ENCODE data around the gene CNTNAP5. TPM values are rescaled to one million over a fixed set of nuclear protein-coding genes. Genes with fewer than 3 reads are reported as not detected.

Gene CNTNAP5
- total and polyA plus RNA-seq, 9 of the 15 experiments (the other 6 are each of a cell fraction or from before 2014, with no cell fraction given) = not detected

DNA sequence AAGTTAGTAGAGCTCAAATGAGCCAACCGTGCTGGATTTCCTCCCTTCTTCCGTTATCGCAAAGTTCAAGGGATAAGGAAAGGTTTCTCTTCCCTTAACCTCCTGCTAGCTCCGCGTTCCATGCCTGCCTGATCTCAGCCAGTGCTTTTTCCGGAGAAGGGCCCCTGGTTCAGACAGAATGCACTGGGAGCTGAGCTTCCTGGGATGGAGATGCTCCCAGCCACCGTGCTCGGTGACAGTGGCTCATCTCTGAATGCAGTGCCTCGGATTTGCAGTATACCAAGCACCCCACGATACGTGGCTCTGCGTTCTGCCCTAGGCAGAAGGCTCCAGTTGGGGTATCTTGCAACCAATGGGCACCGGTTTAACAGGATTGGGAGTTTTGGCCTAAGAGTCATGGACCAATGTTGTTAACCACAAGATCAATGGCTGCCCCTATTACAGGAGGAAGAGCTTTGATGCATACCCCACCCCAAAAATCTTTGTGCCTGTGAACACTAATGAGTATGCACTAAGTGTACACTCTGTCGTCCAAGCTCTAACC lies 876 bp downstream of the CNTNAP5 start:
- no peak for ATAC-seq
- H2AFZ ChIP-seq (ENCODE audit: low read depth, low read length) = no peak overlapping the region
- no peak overlapping the region for H3K9ac ChIP-seq (ENCODE audit: insufficient read depth in 1 of 2, low read depth in 2 of 2, low read length in 2 of 2)
- H3K79me2 ChIP-seq (ENCODE audit: control insufficient read depth, insufficient read depth, low read length) = no peaks in the 10 kb centered on the region
- BruUV-seq (replicated peaks) = no TSS peak
- no peak overlapping the region for H3K4me2 ChIP-seq (ENCODE audit: insufficient read depth, low read length)
- TF ChIP-seq OTX1 (CRISPR knock-in tag; IDR thresholded peaks at IDR 0.05) (no peak), XRCC3 (IDR thresholded peaks at IDR 0.05) (no peak), CXXC5 (CRISPR knock-in tag; IDR thresholded peaks at IDR 0.05) (no peak), ZBTB17 (CRISPR knock-in tag; IDR thresholded peaks at IDR 0.05) (no peak), NELFE (IDR thresholded peaks at IDR 0.05; ENCODE audit: insufficient read depth, insufficient read length) (no peak), ZNF224 (CRISPR knock-in tag; IDR thresholded peaks at IDR 0.05) (no peak), HDAC1 (IDR thresholded peaks at IDR 0.05) (no peak), U2AF1 (optimal IDR thresholded peaks at IDR 0.05; ENCODE audit: low read depth, low read length) (no peak), SIRT6 (IDR thresholded peaks at IDR 0.05; ENCODE audit: low read depth, low read length) (no peak), HDGF (IDR thresholded peaks at IDR 0.05) (no peak), TAF9B (IDR thresholded peaks at IDR 0.05; ENCODE audit: partially characterized antibody) (no peak)
- TF ChIP-seq, protein P1, sequence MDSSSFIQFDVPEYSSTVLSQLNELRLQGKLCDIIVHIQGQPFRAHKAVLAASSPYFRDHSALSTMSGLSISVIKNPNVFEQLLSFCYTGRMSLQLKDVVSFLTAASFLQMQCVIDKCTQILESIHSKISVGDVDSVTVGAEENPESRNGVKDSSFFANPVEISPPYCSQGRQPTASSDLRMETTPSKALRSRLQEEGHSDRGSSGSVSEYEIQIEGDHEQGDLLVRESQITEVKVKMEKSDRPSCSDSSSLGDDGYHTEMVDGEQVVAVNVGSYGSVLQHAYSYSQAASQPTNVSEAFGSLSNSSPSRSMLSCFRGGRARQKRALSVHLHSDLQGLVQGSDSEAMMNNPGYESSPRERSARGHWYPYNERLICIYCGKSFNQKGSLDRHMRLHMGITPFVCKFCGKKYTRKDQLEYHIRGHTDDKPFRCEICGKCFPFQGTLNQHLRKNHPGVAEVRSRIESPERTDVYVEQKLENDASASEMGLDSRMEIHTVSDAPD (CRISPR knock-in tag; IDR thresholded peaks at IDR 0.05) = no peak
- TF ChIP-seq, protein P2, sequence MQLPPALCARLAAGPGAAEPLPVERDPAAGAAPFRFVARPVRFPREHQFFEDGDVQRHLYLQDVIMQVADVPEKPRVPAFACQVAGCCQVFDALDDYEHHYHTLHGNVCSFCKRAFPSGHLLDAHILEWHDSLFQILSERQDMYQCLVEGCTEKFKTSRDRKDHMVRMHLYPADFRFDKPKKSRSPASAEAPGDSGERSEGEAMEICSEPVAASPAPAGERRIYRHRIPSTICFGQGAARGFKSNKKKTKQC (CRISPR knock-in tag; IDR thresholded peaks at IDR 0.05) = no peak
- in situ Hi-C loops (cut with MboI) (no loop called here), intact Hi-C loops (cut with micrococcal nuclease) (no loop called here)
- no peaks in the 10 kb centered on the region for H4K20me1 ChIP-seq (replicated peaks; ENCODE audit: control insufficient read depth, insufficient read depth, low read length)
- WGBS (ENCODE audit: insufficient coverage, low coverage, missing lambda C conversion rate) = 2% methylated on average over 11 of the region's 14 CpGs
- DNase-seq (ENCODE audit: extremely low read depth in 1 of 4, low spot score in 3 of 4) = no peak
- CTCF ChIA-PET (ENCODE audit: low intra/inter-chr PET ratio) = no interaction called here
- H3K27me3 ChIP-seq (ENCODE audit: control insufficient read depth in 2 of 2, insufficient read depth in 2 of 2, low read length in 2 of 2) = no peaks in the 10 kb centered on the region
- FAIRE-seq = no peak
- no peaks in the 10 kb centered on the region for H3K36me3 ChIP-seq (ENCODE audit: control insufficient read depth, insufficient read depth, low read length)
- no peaks in the 10 kb centered on the region for H3K9me3 ChIP-seq (replicated peaks; ENCODE audit: control insufficient read depth, insufficient read depth, low read depth, low read length)
- no peak overlapping the region for H3K4me3 ChIP-seq
- H3K9me1 ChIP-seq (ENCODE audit: control insufficient read depth, insufficient read depth, low read length) = no peaks in the 10 kb centered on the region
- POLR2A ChIA-PET = no interaction called here
- H3K27ac ChIP-seq (ENCODE audit: extremely low read depth, low read depth, low read length) = no peak overlapping the region
- no peaks in the 10 kb centered on the region for H3K4me1 ChIP-seq (replicated peaks in 1 of 2; ENCODE audit: control insufficient read depth in 2 of 2, insufficient read depth in 2 of 2, low read length in 2 of 2)

Measured in K562 (cell line).